Esophagus squamous epithelium (tissue), 5 donors: ENCODE results near the gene LRRC34. TPM values are rescaled to one million over a fixed set of nuclear protein-coding genes. Genes with fewer than 3 reads are reported as not detected.

Experiments
- DNase-seq: peaks from one replicate; lab custom pipeline; 2025; lab: John Stamatoyannopoulos, UW
- H3K27ac ChIP-seq, 4 donors: fragments of 200-600 bp; sonication (generic); one replicate each; pipeline ENCODE4 v1.5.1; 2016 to 2019; ENCODE audit warnings: mild to moderate bottlenecking in 1 of 4
- H3K27me3 ChIP-seq, 4 donors: fragments of 200-600 bp; sonication (generic); 1 replicate in 3 of 4; 2 replicates in 1 of 4; pipeline versions ENCODE4 v1.5.1 to v1.6.0; 2017 to 2021; ENCODE audit warnings: antibody characterized with exemption in 1 of 4
- H3K36me3 ChIP-seq, 3 donors: fragments of 200-600 bp; sonication (generic); one replicate each; pipeline ENCODE4 v1.5.1; 2016 to 2019
- H3K4me1 ChIP-seq, 3 donors: fragments of 200-600 bp; sonication (generic); one replicate each; pipeline ENCODE4 v1.5.1; 2017 to 2019
- H3K4me3 ChIP-seq, 4 donors: fragments of 200-600 bp; sonication (generic); 1 replicate in 3 of 4; 2 replicates in 1 of 4; pipeline ENCODE4 v1.5.1; 2016 to 2019; ENCODE audit warnings: mild to moderate bottlenecking in 2 of 4, moderate library complexity in 1 of 4
- H3K9me3 ChIP-seq, 3 donors: fragments of 200-600 bp; sonication (generic); one replicate each; pipeline ENCODE4 v1.5.1; 2016 to 2019
- CTCF ChIP-seq, 6 experiments: fragments of 450-650 bp in 4 of 6; fragments of 200-600 bp in 2 of 6; sonication (generic) in 2 of 6; IDR thresholded peaks; one replicate each; pipeline ENCODE4 v1.5.1; 2016 to 2019; ENCODE audit warnings: antibody characterized with exemption in 6 of 6, mild to moderate bottlenecking in 4 of 6, moderate library complexity in 4 of 6
- POLR2A ChIP-seq, 4 donors: fragments of 450-650 bp; IDR thresholded peaks; one replicate each; pipeline ENCODE4 v1.6.1; 2017; ENCODE audit warnings: antibody characterized with exemption in 4 of 4, mild to moderate bottlenecking in 4 of 4, moderate library complexity in 3 of 4
- WGBS, 2 donors: methylation state at CpG; one replicate each; pipeline ENCODE4 v1.1.5; 2018; 5-methylcytosine and 5-hydroxymethylcytosine counted together
- intact Hi-C: fragments of 100-400 bp; cut with DNase I; formaldehyde crosslinking; loops from one replicate; pipeline ENCODE4 v1.15.0; 2022
- total RNA-seq, 4 donors: library from RNA; depleted of rRNA; stranded (reverse); fragments of >200 nt; gene quantifications; one replicate each; pipeline ENCODE4 v1.1.0, GENCODE V29; 2016
- donor health status: DM: yes; HTN: yes; CAD: no.

LRRC34 gene
- total RNA-seq, 4 donors from 2014 or later, result 0.35 to 1.3 TPM; not detected in 2

- intact Hi-C loops, result no loop called here
- H3K36me3 ChIP-seq, result no peaks in the 10 kb centered on the region
- peaks cover 0 to 5% (median 0%) of the 10 kb centered on the region in 4 donors for H3K27me3 ChIP-seq
- DNase-seq, result no peak
- H3K9me3 ChIP-seq, result no peaks in the 10 kb centered on the region
- H3K4me3 ChIP-seq, result no peak overlapping the region
- no peak overlapping the region for H3K27ac ChIP-seq
- no peaks in the 10 kb centered on the region for H3K4me1 ChIP-seq
- TF ChIP-seq CTCF (IDR thresholded peaks at IDR 0.05), result no peak
- no peak for TF ChIP-seq POLR2A (IDR thresholded peaks at IDR 0.05)
These were observed 37.9 kb upstream of the LRRC34 start for GRCh38 chr3:169850618-169851017.

GRCh38 chr3:169848741-169849140 is 36.0 kb upstream of the LRRC34 start:
- H3K4me1 ChIP-seq, result no peaks in the 10 kb centered on the region
- H3K27me3 ChIP-seq, result peaks cover 0 to under 1% (median 0%) of the 10 kb centered on the region in 4 donors
- no peak overlapping the region for H3K4me3 ChIP-seq
- intact Hi-C loops, result no loop called here
- DNase-seq, result no peak
- TF ChIP-seq POLR2A (IDR thresholded peaks at IDR 0.05), result no peak
- no peak for TF ChIP-seq CTCF (IDR thresholded peaks at IDR 0.05)
- H3K9me3 ChIP-seq, result no peaks in the 10 kb centered on the region
- no peak overlapping the region for H3K27ac ChIP-seq
- WGBS, 2 donors, result 95 to 98% methylated on average over 3 of the region's 3 CpGs
- H3K36me3 ChIP-seq, result no peaks in the 10 kb centered on the region

GRCh38 chr3:169847896-169848295 is 35.2 kb upstream of the LRRC34 start:
- Histone ChIP-seq H3K27ac (no peak overlapping the region), H3K9me3 (no peaks in the 10 kb centered on the region), H3K4me3 (no peak overlapping the region), H3K4me1 (no peaks in the 10 kb centered on the region), H3K27me3 (no peaks in the 10 kb centered on the region), H3K36me3 (no peaks in the 10 kb centered on the region)
- WGBS, 2 donors, result 41 to 49% methylated on average over 2 to 3 of the region's 4 CpGs
- intact Hi-C loops, result no loop called here
- DNase-seq, result no peak
- TF ChIP-seq CTCF (IDR thresholded peaks at IDR 0.05) (no peak), POLR2A (IDR thresholded peaks at IDR 0.05) (no peak)

- H3K27me3 ChIP-seq, result no peaks in the 10 kb centered on the region
- DNase-seq, result no peak
- WGBS, 2 donors, result 80 to 87% methylated on average over 11 of the region's 11 CpGs
- no peaks in the 10 kb centered on the region for H3K4me1 ChIP-seq
- intact Hi-C loops, result no loop called here
- TF ChIP-seq CTCF (IDR thresholded peaks at IDR 0.05) (no peak), POLR2A (IDR thresholded peaks at IDR 0.05) (no peak)
- no peak overlapping the region for H3K4me3 ChIP-seq
- H3K27ac ChIP-seq, result no peak overlapping the region
- no peaks in the 10 kb centered on the region for H3K9me3 ChIP-seq
- H3K36me3 ChIP-seq, result no peaks in the 10 kb centered on the region
These were observed 33.9 kb upstream of the LRRC34 start for GRCh38 chr3:169846458-169847193.

GRCh38 chr3:169842960-169843359 is 30.3 kb upstream of the LRRC34 start:
- intact Hi-C loops, result no loop called here
- Histone ChIP-seq H3K36me3 (no peaks in the 10 kb centered on the region), H3K9me3 (no peaks in the 10 kb centered on the region), H3K4me3 (no peak overlapping the region), H3K4me1 (no peaks in the 10 kb centered on the region), H3K27ac (no peak overlapping the region), H3K27me3 (no peaks in the 10 kb centered on the region)
- TF ChIP-seq CTCF (IDR thresholded peaks at IDR 0.05) (no peak), POLR2A (IDR thresholded peaks at IDR 0.05) (no peak)
- 59 to 72% methylated on average over 3 of the region's 3 CpGs for WGBS, 2 donors
- no peak for DNase-seq
